GM04503 (cell line): ENCODE data around the gene PRDM16.

Source experiments
- DNase-seq: peaks from one replicate; pipeline ENCODE4 v3.0.0-alpha.2; 2012; ENCODE audit warnings: low read depth

PRDM16 gene

DNA sequence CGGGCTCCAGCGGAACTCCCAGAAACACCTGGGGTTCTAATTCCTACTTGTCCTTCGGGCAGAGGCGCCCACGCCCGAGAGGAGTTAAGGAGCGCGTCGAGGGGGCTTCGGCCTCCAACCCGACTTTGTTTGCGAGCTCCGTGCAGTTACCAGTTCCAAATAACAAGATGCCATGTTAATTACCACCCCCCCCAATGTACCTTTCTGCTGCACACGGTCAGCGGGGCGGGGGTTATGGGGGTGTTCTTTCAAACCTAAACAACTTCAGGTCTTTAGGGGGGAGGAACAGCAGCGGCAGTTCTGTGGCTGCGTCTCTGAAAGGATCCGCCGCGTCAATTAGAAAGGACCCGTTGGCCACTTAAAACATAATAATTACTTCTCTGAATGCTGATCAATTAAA, 114.8 kb downstream of the PRDM16 start:
- DNase-seq: no peak

DNA sequence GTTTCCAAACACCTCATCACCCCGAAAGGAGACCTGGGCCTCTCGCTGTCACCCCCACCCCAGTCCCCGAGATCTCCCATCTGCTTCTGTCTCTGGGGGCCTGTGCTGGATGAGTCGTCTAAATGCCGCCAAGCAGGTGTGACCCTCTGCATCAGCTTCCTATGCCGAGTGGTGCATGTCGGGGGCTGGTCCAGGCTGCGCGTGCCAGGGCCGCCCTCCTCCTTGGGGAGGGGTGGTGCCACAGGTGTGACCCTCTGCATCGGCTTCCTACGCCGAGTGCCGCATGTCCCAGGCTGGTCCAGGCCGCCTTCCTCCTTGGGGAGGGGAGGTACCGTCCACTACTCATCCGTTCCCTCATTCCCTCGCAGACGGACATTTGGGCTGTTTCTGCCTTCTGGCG, 115.7 kb downstream of the PRDM16 start:
- no peak for DNase-seq

DNA sequence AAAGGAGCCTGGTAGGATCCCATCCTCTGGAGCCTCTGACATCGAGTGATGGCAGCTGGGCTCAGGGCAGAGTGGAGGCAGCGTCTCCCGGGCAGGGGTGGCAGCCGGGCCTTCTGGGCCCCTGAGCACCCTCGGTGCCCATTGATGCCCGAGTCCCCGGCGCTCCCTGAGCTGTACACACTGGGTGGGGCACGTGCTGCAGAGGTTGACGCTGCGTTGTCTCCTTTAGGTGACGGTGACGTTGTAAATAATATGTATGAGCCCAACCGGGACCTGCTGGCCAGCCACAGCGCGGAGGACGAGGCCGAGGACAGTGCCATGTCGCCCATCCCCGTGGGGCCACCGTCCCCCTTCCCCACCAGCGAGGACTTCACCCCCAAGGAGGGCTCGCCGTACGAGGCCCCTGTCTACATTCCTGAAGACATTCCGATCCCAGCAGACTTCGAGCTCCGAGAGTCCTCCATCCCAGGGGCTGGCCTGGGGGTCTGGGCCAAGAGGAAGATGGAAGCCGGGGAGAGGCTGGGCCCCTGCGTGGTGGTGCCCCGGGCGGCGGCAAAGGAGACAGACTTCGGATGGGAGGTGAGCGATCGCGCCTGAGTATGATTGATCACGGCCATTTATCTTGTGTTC, 117.0 kb downstream of the PRDM16 start:
- no peak for DNase-seq

DNA sequence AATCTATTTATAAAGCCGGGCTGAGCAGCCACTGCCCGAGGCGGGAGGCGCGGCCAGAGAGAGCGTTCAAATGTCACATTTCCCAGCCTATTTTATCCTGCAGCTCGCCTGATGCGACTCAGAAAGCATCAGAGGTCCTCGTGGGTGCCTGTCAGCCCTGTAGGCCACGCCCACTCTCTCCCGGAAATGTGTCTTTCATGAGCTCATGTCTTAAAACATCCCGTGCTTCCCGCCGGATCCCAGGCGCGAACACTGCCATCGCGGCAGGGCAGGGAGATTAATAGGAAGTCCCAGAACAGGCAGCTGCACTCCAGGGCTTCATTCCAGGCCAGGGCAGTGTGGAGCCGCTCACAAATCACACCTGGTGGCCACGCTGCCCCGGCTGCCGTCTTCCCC, 117.5 kb downstream of the PRDM16 start:
- DNase-seq: no peak

DNA sequence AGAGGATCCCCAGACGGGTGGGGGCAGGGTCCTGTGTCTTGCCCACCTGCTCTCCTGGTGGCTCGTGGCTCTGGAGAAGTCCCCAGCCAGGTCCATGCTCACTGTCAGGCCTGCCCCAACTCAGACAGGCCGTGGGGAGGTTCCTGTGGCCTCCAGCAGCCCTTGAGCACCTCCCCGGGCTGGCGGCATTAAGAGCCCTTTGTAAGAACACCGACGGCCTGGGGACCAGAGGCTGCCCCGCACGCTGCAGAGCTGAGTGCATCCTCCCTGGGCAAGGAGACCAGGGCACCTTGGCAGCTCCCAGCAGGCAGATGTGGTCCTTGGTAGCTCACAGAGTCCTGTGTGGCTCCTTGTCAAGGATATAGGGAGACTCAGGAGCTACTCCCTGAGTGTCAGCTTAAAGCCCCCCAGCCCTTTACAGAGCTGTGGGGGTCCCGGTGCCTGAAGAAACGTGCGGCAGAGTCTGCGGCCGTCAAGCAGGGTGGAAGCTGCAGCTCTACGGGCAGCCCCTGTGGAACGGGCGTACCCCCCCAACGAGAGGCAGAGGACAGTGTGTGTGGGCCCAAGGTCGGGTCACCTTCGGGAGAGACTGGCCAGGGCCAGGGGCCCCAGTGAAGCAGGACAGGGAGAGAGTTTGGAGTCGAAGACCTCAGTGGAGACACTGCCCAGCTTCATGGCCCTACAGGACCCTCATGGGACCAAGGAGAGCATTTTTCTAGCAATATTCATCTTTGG, 118.6 kb downstream of the PRDM16 start:
- DNase-seq: no peak

DNA sequence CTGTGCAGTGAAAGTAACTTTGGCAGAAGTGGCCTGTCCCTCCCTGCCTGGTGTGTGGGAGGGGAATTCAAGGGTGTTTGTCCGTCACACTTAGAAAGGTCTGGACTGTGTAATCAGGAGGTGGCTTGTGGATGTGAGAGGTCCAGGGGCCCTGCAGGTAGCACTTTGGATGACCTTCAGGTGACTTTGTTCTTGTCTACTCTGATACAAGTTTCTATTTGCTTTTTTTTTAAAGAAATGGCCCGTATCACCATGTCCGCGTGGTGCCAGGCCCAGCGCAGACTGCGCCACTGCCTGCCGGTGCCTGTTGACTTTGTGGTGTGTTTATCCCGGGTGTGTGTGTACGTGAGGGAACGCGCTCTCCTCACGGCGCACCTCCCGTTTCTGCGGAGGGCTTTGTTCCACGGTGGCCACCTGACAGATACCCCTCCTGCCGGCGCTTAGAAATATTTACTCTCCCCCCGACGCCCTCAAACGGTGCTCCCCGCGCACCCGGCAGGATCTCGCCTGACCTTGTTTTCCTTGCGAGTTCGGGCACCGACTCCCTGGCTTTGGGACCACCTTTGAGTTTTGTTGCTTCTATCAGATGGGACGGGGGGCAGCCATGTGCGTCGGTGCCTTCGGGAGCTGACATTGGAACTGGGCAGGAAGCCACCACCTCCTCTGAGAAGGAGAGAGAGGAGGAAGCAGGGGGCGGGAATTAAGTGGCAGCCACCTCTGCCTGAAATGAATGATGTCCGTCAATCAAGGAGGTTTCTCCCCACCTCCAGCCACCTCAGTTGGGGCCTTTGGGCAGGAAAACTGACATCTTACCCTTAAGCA, 119.4 kb downstream of the PRDM16 start:
- DNase-seq: no peak

DNA sequence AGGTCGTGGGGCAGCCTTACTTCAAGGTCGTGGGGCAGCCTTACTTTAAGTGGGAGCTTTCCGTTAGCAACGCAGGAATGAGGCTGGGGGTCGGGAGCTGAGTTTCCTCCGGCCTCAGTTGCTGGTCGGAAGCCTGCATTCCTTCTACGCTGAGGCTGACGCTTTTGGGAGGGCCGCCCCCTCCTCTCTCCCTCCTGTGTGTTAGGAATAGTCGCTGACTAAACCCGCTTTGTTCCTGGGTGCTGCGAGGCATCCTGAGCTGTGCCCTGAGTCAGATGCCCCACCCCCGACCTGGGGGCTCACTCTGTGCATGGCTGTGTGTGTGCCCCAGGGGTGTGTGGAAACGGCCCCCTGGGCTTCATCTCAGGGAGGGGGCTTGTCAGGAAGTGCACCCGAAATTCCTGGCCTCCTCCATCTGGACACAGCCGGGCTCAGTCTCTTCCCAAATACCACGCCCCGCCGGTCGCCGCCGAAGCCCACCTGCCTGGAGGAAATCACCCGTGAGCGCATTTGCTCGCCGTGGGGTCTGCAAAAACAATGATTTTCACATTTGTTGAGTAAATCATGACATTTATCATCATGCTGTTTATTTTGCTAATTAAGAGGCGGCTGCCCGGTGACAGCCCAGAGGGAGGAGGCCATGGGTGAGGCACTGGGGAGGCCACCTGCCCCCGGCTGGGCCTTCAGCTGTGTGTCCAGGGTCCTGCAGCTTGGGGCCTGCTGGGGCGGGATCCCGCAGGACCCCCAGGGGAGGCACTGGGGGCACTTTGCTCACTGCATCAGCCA, 121.4 kb downstream of the PRDM16 start:
- no peak for DNase-seq

DNA sequence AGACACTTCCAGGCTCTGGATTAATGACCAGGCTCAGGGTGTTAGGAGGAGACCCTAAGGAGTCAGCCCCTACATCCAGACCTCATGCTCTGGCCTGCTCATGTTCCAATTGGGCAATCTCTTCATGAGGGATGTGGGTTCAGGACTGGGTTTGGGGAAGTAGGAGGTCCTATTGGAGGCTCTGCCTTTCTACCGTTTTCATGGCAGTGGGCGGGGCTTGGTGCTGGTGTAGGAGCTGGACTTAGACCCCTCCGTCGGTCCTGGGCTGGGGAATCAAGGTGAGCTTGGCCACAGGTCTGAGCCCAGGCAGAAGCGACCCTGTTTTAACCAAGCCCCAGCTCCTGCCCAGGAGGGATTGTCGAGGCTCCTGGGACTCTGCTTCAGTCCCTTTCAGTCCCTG, 123.4 kb downstream of the PRDM16 start:
- no peak for DNase-seq

DNA sequence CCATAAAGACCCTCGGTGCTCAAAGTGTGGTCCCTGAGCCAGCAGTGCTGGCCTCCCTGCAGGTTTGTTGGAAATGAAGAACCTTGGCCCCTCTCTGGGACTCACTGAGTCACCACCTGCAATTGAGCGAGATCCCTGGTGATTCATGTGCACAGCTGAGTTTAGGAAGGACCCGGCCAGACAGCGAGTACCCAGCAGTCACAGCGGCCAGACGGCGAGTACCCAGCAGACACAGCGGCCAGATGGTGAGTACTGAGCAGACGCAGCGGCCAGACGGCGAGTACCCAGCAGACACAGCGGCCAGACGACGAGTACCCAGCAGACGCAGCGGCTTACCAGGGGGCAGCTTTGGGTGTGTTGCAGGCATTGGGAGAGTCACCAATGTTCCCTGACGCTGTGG, 123.8 kb downstream of the PRDM16 start:
- no peak for DNase-seq

DNA sequence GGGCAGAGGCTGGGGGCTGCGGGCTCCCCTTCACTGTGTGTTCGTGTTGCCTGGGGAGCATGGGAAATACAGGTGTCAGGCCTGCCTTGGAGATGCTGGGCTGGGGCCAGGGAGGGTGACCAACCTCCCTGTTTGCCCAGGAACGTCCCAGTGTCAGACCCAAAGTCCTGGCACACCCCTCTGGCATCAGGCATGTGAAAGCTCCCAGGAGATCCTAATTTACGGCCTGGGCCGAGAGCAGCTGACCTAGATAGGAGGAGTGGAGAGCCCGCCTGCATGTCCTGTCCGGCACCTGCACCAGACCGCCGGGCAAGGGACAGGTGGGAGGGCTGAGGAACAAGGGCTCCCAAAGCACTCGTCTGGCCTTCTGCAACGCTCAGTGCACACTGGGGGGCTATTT, 124.8 kb downstream of the PRDM16 start:
- DNase-seq: no peak

DNA sequence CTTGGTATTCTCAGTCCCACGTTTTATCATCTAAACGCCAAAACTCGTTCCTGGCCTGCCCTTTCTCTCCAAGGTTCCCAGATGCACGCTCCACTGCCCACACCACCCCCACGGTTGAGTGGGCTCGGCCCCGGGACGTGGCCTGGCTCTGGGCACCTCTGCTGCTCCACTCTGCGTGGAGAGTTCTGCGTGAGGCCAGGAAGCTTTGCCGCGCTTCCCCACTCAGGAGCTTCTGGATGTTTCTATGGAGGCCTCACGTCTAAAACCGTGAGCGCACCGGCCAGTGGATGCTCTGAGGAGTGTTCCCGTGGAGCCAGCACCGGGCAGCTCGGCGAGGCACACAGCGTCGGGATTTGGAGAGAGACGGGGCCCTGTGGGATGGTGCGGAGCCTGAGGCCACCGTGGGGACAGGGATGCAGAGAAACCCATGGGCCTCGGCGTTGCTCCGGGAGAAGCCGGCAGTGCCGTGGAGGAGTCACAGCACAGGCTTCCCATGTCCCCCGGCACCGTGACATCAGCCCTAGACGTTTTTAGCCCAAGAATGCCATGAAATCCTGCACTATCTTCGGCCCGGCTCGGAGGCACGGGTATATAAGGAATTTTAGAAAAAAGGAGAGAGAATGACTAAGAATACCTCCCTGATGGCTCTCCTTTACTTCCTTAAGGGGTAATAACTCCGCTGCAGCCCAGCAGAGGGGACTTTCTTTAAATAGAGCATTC, 125.9 kb downstream of the PRDM16 start:
- DNase-seq: no peak

DNA sequence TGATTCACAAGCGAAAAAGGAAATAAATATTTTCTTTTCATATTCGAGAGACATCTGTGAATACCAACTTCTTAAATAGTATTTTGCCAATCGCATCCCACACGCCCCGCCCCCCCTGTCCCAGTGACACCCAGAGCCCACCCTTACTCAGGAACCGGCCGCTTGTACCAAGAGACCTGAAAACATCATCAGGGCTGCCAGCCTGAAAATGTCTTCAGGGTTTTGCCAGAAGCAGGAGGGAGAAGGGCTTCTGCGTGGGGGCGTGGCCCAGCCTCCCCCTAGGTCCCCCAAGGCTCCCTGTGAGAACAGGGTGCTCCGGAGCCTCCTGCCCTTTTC, 126.4 kb downstream of the PRDM16 start:
- no peak for DNase-seq

DNA sequence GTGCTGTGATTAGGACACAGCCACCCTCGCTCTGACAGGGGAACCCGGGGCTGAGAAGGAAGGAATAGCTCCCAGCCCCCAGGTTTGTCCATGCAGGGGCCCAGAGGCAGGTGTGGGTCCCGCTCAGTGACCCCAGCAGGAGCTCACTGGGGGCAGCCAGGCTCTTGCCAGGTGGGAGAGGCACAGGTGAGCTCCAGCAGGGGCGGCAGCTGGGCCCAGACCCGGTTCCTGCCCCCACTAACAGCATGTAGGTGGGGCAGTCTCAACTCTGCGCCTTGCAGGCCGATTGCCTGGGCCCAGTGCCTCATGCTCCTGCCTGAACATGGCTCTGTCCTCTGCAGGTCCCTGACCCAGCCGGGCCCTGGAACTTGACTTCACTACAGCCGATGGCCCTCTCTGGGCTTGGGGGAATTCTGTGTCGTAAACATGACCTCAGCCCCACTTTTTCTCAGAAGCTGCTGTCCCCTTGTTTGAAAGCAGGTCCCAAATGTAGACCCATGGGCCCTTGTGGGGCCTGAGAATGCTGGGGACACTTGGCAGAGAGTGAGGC, 127.0 kb downstream of the PRDM16 start:
- DNase-seq: no peak

DNA sequence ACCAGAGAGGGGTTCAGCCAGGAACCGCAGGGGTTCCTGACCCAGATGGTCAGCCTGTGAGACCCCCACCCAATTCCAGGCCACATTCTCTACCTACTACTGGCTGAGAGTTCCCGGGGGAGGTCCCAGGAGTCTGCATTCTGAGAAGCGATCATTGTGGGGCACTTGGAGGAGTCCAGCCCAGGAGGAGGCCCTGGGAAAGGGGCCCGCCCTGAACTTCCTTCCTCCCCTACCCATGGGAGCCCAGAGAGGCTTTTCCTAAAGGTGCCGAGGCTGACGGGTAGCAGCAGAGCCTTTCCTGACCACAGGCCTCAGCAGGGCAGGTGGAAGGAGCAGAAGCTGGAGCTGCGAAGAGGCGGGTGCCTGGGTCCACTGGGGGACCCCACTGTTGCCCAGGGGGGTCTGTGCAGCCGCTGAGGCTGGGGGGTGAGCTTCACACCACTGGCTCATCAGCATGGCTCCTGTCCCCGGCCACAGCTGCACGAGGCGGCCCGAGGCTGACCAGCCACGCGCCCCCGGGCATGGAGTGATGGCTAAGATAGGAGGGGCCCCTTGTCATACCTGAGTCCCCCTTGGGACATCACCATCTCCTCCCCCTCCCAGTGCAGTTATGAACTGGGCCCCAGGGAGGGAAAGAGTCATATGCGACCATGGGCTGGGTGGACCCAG, 127.7 kb downstream of the PRDM16 start:
- no peak for DNase-seq

DNA sequence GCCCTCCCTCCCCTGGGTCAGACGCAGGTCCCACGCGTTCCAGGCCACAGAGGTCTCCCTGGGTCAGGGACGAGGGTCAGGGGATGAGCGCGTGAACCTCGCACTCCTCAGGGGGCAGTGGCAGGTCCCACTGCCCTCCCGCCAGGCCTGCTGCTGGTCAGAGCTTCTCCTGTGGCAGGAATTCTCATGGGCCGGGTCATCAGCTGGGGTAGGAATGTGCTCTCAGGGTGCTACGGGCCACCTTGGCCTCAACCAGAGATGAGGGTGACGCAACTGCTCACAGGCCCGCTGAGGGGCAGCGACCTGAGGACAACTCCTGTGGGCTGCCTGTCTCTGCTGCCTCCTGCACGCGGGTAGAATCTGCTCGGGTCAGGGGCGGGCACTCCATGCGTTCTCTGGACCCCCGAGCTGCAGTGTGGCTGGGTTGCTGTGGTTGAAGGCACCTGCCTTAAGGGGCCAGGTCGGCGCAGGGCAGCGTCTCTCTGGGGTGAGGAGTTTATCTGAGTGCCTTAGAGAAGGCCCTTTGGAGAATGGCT, 128.8 kb downstream of the PRDM16 start:
- DNase-seq: no peak

DNA sequence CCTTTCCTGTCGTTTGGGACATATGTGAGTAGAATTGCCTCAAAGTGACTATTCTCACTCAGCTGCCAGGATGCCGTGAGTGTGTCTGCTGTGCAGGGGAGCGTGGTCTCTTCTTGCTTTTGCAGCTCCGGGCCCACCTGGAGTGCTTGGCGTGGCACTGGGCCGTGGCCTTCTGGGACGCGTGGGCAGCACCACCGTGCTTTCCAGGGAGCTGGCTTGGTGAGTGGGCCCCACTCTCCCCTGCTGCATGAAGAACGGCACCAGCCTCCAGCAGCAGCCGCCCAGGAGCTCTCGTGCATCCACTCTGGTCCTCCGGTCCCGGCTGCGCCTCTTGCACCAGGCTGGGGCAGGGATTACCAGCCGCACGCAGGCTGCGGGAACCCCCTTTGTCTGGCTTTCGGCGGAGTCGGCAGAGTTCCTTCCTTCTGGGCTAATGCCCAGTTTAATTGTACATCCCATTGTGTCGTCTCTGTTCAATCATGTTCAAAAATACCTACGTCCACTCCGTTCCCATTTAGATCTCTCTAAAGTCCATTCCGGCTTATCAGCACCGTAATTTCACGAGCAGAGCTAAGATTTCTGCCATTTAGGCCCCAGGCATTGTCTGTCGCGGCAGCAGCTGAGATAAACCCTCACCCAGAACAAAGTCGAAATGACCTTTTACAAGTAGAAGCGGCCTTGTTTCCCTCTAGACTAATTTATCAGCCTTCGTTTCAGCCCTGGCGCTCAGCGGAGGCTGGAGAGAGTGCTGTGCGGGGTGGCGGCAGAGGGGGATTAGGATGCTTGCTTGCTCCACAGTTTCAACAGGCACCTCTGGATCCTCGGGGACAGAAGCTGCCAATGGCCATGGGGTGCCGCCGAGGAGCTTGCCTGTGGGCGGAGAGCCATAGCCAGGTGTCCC, 129.6 kb downstream of the PRDM16 start:
- no peak for DNase-seq

DNA sequence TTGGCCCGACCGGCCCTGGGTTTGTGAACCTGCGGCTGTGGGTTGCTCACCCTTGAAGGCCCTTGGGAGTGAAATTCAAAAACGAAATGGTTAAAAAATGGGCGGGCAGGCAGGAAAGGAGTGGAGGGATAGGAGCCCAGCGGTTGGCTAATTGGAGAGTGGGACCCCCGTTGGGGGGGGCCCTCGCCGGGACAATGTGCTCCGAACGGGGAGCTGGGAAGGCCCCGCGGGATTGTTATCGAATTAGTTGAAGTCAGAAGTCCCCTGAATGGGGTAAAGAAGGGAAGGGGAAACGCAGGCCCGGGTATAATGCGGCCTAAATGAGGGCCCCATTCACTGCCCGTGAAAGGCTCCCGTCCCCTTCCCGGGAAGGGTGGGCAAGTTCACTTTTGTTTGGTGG, 135.7 kb downstream of the PRDM16 start:
- DNase-seq: no peak

DNA sequence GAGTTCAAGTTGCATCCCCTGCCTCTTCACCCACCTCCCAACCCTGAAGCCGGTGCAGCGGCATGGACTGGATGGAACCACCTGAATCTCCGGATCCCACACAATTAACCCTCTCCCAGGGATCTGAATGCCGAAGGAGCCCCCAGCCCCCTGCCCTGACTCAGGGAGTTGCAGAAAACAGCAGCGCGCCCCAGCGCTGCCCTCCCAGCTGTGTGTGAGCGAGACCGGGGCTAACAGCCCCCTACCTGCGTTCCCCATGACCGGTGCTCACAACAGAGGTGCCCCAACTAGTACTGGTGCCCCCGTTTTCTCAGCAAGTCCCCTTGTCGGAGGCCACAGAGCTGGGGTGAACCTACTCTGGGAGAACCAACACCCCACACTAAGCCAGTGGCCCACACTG, 136.8 kb downstream of the PRDM16 start:
- DNase-seq: no peak

DNA sequence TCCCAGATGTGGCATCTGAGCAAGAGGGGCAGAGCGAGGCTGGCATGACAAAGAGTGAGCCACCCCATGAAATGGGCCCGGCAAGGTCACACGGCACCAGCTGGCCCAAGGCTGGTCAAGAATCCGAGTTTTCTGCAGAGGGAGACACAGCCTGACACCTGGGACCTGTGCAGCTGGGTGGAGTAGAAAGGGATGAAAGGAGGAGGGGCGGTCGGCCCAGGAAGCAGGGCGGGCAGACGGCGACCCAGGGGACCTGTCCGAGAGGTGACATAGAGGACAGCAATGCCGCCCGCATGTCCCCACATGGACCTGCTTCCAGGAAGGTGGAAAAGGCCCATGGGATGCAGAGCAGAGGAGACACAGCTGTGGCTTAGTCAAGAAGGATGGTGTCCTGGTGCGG, 137.7 kb downstream of the PRDM16 start:
- DNase-seq: no peak
